Middle frontal gyrus (tissue), 1 donor: Measurements from ENCODE around the gene GRPEL2.

Experiments used
- DNase-seq: peaks from one replicate; pipeline ENCODE4 v3.0.0-alpha.2; 2015; ENCODE audit warnings: low spot score; ENCODE audit errors: extremely low spot score

The GRPEL2 gene

DNA sequence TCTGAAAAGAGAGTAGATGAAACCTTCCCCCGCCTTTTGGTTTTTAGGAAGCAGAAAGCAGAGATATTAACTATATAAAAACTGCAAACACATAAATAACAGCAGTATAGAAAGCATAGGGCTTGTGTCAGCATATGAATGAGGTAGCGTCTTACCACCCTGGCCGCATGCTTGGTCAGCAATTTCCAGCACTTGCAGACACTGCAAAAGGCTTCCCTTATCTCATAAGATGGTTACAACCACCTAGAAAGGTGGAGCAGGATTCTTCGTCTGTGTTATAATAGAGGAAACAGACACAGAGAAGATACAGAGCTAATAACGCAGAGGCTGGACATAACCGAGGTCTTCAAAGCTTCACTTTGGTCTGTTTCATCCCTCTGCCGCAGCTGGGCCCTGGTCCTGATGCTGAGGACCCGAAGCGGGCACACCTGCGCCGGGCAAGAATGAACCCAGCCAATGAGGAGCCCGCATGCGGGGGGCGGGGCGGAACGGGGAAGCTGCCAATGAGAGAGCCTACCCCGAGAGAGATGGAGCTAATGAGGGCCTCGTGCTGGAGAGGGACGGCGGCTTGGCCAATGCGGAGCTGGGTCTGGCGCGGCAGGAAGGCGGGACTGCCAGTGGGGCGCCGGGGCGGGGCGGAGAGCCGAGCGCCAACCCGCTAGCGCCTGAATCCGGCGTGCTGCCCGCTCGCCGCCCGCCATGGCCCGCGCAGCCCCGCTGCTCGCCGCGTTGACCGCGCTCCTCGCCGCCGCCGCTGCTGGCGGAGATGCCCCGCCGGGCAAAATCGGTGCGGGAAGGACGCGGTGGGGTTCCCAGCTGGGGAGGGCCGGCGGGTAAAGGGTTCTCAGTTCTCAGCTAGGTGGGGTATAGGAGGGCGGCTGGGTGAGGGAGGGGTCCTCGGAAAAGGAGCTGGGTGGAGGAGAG lies 12.3 kb downstream of the GRPEL2 start, which contains the start of gene PCYOX1L:
Gene PCYOX1L, plus strand, starts transcription at position 677 of the 924 bp plus-strand sequence. Its CDS starts 23 bp downstream, at position 700.
- peak; percentile 95 for DNase-seq

DNA sequence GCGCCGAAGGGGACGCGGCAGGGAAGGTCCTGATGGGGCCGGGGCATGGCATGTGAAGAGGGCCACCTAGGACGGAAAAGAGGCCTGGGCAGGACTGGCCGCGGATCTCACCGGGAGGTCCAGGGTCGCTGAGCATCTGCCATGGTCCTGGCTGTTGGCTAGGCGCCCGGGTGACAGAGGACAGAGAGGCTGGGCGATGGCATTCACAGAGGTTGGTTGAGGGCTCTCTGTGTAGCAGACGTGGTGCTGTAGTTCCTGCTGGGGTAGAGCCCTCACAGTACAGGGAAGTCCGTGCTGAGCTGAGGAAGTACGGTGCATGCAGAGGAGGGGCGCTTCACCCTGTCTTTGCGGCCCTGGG lies 13.0 kb downstream of the GRPEL2 start:
- no peak for DNase-seq

DNA sequence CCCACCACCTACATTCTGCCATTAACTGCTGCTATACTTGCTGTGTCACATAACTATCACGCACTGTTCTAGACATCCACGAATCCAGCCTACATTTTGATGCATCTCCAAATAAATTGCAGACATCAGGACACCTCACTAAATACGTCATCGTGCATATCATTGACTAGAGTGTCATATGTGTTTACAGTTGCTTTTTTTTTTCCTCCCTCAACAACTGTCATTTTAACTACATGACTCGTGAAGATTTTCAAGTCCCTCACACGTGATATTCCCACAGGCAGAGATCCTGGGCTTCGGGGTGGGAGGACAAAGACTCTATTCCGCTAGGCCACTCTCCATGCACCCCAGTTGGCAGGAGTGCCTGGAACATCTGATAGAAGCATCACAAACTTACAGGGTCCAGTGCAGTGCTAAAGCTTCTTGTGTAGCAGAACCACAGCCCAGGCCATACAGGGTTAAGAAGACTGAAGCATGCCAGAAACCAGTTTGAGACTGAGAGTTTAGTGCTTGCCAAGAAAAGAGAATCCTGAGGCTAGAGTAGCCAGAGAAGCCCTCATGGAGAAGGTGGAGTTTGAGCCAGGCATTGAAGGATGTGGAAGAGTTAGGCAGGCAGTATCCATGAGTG lies 13.7 kb downstream of the GRPEL2 start:
- DNase-seq, result no peak

DNA sequence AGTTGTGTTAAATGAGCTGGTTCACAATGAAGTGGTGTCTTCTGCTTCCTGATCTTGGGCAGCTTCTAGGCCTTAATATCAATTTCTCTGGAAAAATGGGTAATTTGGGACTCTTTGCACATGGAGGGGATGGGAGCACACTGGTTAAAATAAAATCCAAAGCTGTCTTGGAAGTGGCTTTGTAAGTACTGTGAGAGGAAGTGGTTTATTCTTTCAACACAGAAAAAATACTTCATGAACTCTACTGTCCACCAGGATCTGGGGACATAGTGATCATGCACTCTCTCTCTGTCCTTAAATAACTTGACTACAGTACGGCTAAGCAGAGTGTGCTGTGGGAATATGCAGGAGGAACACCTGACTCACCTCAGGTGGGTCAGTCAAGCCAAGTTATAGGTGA lies 15.0 kb downstream of the GRPEL2 start:
- DNase-seq, result no peak

DNA sequence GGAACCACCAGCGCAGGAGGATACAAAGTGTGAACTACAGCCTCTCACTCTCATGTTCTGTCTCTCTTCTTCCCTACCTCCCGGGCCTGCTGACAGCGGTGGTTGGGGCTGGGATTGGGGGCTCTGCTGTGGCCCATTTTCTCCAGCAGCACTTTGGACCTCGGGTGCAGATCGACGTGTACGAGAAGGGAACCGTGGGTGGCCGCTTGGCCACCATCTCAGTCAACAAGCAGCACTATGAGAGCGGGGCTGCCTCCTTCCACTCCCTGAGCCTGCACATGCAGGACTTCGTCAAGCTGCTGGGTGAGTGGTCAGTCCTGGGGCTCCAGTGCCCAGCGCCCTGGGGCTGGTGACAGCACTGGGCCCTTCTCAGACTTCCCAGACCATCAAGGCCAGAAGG lies 17.2 kb downstream of the GRPEL2 start:
- no peak for DNase-seq

DNA sequence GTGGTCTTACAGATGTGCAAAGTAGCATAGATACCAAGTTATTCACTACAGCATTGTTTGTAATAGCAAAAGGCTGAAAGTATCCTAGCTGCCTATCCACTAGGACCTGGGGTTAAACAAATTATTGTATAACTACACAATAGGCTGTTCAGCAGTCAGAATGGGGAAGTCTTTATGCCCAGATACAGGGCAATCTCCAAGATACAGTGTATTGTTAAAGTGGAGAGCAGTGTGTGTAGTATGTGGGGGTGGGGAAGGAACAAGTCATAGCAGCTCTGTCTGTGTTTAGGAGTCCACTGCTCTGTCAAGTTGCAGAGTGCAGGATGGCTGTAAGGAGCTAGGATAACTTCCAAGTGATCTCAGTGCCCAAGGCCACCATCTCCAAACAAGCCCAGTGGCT lies 18.1 kb downstream of the GRPEL2 start:
- DNase-seq, result no peak

DNA sequence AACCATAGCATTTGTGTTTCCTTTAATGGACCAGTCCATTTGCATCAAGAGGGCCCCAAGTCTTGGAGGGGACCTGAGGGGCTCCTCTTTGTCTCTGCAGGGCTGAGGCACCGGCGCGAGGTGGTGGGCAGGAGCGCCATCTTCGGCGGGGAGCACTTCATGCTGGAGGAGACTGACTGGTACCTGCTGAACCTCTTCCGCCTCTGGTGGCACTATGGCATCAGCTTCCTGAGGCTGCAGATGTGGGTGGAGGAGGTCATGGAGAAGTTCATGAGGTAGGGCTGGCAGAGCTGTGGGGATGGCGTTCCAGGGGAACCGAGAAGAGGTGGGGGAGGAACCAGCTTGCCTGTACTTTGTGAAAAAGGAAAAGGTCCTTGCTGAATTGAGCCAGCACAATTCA lies 18.6 kb downstream of the GRPEL2 start:
- DNase-seq, result no peak

DNA sequence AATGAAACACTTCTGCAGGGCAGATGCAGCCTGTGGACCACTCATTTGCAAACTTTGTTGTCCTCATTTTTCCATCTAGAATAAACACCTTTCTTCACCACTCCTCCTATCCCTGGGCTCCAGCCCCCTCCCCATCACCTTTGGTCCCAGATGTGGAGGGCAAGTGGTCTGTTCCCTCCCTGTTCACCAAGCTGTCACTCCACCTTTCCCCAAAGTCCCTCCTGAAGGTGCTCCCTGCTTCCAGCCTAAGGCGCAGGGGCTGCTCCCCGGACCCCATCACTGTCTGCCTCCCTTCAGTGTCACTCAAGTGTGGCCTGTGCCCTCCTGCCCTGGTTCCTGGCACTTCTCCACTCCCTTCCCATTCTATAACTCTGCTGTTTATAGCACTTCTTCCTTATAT lies 19.4 kb downstream of the GRPEL2 start:
- no peak for DNase-seq

DNA sequence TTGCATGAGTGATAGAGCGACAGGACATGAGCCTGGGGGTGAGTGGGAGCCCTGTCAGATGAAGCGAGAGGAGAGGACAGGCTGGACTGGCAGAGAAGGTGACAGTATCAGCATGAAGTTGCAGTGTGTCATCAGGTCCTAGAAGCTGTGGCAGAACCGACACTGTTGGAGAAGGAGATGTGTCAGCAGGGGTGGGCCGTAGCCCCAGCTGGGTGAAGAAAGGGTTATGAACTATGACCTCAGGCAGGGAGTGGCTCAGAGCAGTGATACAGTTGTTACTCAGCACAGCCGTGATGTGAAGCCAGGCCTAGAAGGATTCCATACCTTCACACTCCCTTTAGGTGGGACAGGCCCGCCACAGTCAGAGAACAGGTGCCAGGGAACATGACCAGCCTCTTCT lies 20.1 kb downstream of the GRPEL2 start:
- no peak for DNase-seq

DNA sequence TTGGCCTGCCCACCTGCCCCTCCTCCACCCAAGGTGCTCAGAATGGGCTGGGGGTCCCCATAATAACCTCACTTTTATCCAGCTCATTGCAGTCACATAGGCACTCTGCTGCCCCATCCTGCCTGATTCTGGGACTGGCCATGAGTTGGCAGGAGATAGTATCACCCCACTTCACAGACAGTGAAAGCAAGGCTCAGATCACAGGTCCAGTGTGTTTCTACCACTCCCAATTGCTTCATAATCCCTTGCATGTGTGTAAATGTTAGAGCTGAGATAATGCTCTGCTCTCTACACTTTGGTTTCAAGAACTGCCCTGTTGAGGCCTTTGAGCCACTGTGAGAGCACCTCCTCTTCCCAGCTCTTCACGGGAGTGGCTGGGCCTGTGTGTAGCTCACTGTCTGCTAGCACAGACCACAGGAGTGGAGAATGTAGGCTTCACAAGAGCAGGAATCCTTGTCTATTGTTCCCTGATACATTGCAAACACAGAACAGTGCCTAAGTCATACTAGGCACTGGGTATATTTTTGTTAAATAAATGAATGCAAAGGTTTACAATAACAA lies 20.9 kb downstream of the GRPEL2 start:
- DNase-seq, result no peak

DNA sequence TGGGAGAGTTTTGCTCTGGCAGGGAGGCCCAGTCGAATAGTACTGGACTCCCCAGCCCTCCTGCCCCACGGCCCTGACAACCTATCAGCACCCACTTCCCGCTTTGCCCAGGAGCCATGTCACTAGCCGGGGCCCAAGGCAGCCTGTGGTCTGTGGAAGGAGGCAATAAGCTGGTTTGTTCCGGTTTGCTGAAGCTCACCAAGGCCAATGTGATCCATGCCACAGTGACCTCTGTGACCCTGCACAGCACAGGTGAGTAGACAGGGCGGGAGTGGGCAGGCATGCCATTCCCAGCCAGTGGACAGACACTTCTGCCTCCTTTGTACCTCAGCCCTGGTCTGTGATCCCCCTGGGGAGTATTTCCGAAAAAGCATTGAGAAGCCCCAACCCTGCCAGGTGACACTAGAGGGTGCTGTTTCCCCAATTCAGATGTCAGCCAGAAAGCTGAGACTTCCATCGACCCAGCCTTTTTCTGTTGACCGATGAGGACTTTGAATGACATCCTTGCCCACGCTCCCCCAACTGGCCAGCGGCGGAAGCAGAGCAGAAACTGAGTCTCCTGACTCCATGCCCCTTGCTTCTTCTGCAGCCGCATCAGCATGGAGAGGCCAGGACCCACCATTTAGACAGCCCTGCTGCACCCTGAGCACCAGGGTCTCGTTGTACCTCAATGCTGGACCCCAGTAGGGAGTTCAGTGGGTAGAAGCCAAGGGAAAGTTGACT lies 22.1 kb downstream of the GRPEL2 start:
- no peak for DNase-seq

DNA sequence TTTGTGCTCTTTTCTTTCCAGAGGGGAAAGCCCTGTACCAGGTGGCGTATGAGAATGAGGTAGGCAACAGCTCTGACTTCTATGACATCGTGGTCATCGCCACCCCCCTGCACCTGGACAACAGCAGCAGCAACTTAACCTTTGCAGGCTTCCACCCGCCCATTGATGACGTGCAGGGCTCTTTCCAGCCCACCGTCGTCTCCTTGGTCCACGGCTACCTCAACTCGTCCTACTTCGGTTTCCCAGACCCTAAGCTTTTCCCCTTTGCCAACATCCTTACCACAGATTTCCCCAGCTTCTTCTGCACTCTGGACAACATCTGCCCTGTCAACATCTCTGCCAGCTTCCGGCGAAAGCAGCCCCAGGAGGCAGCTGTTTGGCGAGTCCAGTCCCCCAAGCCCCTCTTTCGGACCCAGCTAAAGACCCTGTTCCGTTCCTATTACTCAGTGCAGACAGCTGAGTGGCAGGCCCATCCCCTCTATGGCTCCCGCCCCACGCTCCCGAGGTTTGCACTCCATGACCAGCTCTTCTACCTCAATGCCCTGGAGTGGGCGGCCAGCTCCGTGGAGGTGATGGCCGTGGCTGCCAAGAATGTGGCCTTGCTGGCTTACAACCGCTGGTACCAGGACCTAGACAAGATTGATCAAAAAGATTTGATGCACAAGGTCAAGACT lies 22.8 kb downstream of the GRPEL2 start:
- no peak for DNase-seq

DNA sequence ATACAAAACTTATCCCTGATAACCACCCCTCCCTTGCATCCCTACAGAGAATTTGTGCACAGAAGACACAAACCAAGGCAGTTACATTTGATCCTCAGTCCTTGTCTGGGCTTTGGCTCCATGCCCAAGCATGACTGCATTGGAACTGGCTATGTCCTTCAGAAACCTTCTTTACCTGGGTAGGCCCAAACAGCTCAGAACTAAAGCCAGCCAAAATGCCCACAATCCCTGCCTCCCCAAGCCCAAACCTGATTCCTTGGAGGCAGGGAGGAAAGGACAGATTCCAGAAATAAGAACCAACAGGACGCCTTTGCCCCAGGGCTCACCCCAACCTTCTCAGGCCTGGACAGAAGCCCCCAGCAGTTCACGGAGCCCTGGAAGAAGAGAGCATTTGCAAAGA lies 25.6 kb downstream of the GRPEL2 start:
- DNase-seq, result no peak

DNA sequence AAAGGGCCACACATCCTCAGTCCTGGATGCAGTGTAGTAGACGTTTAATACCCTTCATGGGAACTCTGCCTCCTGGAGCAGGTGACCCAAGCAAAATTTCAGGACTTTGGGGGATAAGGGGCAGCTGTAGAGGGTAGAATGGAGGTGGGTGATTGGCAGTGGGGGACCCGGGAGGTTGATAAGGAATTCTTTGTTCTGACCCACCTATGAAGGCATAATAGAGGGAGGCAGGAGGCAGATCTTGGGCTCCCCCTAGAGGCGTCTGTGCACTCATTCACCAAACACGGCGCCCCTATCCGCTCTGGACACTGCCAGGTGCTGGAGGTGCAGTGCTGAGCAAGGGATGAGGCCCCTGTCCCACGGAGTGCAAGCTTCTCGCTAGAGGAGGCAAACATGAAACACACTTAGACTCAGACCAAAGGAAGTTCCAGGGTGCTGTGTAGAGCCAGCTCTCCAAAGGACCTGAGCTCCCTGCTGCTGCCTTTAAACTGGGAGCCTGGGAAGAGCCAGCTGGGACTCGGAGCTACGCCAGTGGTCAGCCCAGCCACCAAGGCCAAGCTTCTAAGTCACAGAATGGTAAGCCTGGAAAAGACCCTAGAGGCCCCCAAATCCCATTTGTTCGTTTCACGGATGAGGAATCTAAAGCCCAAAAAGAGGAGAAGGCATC lies 26.1 kb downstream of the GRPEL2 start:
- no peak for DNase-seq

DNA sequence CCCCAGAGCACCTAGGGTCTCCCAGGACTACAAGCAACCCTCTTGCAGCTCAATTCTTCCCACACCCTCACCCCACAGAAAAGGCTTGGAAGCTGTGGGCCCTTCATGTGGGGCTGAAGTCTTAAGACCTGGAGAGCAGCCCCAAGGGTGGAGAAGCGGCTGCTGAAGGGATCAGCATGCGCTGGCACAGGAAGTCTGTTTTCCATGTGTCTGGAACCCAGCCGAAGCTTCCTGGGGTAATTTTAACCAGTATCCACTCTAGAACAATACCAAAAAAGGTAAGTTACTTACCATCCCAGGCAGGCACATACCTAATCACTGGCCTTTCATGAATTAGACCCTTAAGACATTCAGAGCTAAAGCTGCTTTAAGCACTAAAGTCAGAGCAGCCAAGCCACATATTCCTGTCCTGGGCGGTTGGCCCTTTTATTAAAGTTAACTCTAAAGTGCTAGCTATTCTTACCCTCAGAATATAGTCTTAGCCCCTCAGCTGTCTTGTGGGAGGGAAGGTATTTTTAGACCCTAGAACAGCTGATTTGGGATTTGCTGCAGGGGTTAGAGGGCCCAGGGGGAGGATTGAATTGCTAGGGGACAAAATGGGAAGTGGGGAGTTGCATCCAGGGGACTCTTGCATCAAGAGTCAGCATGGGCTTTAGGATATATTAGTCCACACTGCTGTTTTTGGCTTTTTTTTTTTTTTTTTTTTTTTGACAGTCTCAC lies 26.9 kb downstream of the GRPEL2 start:
- DNase-seq, result no peak

DNA sequence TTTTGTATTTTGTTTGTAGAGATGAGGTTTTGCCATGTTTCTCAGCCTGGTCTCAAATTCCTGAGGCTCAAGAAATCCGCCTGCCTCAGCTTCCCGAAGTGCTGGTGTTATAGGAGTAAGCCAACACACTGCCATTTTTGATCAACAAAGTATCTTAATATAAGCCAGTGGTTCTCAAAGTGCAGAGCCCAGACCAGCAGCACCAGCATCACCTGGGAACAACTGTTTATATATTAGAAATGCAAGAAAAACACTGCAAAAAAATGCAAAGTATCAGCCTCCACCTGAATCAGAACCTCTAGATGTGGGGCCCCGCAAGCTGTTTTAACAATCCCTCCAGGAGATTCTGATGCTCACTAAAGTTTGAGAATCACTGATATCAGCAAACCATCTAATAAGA lies 27.6 kb downstream of the GRPEL2 start:
- no peak for DNase-seq

DNA sequence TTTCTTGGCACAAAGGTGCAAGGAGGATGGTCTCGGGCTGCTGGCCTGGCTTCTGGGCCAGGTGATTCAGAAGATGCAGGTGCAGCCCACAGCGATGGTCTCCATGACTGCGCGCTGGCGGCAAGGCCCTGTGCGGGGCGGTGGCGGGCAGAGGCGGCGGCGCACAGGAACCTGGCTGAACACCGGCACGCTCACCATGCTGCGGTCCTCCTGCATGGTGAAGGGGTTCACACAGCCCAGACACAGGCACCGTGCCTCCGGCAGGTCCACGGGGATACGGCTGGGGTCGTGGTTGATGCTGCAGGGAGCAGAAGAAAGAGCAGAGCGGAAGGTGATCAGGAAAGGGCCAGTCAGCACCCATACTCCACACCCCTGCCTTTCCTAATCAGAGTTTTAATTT lies 29.0 kb downstream of the GRPEL2 start:
- no peak for DNase-seq

DNA sequence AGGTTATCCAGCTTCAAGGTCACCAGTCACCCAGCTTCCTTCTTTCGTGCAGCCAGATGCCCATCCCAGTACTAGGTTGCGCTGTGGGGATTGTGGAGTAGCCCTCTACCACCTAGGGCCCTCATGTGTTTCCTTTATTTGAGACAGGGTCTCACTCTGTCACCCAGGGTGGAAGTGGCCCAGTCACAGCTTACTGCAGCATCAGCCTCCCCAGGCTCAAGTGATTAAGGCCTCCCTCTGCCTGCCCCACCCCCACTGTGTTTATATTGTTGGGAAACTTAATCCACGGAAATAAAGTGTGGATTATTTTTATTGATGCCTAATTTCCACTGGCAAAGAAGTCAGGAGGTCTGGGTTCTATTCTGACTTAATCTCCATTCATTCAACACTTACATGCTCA lies 29.5 kb downstream of the GRPEL2 start:
- no peak for DNase-seq

DNA sequence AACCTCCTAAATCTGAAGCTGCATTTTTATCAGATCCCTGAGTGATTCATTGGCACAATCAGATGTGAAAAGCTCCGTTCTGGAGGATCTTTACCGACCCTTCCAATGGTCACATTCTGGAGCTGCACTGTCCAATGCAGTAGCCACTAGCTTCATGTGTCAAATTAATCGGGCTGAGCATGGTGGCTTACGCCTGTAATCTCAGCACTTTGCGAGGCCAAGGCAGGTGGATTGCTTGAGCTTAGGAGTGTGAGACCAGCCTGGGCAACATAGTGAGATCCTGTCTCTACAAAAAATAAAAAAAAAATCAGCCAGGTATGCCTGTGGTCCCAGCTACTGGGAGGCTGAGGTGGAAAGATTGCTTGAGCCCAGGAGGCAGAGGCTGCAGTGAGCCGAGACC lies 30.1 kb downstream of the GRPEL2 start:
- DNase-seq, result no peak

DNA sequence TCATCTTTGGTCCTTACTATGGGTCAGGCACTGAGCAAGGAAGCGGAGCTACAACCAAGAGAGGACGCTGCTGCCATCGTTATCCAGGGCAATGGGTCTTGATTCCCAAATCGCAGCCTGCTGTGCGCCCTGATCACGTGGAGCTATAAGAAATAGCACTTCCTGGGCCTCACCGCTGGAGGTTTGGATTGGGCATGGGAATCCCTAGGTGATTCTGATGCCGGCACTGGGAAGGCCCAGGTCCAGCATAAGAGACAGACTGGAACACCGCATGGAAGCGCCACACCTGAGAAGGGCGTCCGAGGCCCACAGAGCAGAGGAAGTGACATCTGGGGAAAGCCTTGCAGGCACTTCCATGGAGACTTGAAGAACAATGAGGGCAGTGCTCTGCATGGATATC lies 30.8 kb downstream of the GRPEL2 start:
- no peak for DNase-seq
